ELF-1 (cell line): ENCODE data around the gene DCDC2B.
A peak's percentile ranks its signal among the peaks of the same experiment; 100 is the strongest.

Experiments used
- DNase-seq: peaks from one replicate; pipeline ENCODE4 v3.0.0-alpha.2; 2016; ENCODE audit warnings: low read depth, low spot score

The DCDC2B gene

DNA sequence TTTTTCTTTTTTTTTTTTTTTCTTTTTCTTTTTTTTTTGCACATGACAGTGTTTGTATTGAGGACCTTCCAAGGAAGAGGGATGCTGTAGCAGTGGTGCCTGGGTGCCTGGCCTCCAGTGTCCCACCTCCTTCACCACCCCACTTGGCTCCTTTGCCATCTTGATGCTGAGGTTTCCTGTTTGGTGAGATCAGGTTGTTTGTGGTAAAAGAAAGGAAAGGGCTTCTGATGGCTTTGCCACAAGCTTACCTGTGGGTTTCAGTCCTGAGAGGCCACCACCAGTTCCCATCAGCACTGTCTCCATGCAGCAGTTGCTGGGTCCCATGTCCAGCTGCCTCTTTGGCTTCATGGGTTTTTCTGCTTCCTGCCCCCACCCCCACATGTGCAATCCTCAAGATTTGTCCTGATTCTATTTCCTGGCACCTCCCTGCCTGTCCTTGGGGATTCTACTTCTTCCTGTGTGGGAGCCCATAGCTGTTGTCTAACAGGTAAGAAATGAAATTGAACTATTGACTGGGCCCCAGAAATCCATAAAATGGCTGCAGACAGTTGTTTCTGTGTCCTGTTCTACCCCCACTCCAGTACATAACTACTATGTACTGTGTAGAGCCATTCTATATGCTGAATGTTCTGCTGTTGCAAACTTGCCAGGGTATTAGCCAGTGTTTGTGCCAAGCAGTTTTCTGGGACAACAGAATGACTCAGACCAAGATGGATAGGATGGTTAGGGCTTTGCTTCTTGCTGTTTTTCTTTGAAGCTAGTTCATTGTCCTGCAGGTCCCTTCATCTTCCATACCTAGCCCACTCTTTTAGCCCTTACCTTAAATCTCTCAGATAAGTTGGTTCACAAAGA, 12.7 kb upstream of the DCDC2B start:
- no peak for DNase-seq

DNA sequence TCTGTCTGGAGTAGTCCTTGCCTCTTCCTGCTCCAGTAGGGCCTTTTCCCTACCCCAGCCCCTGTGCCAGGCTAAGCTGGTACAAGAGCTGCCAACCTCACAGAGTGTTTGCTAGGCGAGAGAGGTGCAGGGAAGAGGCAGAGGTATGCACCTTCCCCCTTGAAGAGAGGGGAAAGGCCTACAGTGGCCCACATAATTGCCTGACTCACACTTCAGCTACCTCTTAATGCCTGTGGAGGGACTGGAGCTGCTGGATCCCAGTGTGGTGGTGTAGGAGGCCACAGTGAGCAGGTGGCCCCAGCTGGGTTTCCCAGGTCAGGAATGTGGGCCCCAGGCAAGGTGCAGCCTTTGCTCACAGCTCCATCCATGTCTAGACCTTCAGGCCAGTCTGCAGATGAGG, 11.8 kb upstream of the DCDC2B start:
- peak; percentile 45 for DNase-seq

DNA sequence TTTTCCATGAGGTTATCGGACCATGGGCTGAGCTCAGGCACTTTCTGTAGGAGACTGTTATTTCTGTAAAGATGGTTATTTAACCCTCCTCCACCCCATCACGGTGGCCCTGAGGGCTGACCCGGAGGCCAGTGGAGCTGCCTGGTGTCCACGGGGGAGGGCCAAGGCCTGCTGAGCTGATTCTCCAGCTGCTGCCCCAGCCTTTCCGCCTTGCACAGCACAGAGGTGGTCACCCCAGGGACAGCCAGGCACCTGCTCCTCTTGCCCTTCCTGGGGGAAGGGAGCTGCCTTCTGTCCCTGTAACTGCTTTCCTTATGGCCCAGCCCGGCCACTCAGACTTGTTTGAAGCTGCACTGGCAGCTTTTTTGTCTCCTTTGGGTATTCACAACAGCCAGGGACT, 11.1 kb upstream of the DCDC2B start:
- no peak for DNase-seq

DNA sequence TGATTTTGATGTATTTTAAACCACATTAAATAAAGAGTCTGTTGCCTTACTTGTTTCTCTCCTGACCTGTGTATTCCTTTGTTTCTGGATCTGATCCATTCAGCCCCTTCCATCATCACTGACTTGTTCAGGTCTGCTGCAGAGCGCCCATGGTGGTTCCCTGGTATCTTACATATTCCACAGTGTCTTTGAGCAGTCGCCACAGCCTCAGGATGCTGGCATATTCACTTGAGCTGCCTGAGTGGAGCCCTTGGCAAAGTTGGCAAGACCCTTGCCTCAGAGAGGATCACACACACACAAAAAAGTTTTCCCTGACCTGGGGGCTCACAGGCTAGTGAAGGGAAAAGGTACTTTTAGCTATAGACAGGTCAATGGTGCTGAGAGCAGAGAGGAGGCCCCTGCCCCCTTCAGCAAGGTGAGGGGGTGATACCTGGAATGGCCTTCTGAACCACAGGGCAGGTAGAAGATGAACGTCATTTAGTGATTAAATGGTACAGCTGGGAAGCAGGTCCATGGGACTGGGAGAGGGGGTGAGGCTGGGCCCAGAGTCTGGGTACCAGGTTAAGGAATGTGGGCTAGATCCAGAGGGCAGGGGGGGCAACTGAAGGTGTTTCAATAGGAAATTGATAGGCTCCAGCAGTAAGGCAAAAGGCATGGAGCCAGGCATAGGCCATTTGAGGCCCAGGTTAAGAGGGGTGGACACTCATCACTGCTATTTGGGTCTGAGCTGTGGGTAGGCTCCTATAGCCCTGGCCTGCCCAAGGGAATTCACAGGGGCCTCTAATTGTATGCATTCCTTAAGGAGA, 10.4 kb upstream of the DCDC2B start:
- no peak for DNase-seq

DNA sequence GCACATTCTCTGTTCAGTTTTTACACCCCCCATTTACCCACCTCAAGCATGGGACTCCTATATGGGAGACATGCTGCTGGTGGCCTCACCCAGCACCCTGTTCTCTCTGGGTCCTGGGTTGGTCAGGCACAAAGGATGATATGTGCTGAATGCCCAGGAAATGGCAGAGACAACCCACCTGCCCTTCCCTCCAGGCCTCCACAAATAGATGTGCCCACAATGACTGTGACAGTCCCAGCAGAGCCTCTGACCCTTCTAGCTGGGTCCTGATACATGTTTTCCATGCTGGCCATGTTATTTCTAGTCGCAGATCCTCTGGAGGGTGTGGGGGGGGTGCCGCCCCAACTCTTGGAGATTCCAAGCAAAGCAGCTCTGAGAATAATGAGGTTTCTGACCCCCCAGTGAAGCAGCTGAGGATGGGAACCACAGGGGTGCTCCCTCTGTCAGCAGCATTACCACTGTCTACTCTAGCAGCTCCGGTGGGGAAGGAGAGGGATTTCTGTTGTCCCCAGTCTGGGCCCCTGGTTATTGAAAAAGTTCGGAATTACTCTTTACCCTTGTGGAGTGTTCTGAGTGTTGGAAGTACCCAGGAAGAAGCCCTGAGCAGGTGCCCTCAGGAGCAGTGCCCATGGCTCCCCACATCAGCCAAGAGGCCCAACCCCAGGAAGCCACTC, 9.7 kb upstream of the DCDC2B start:
- no peak for DNase-seq

DNA sequence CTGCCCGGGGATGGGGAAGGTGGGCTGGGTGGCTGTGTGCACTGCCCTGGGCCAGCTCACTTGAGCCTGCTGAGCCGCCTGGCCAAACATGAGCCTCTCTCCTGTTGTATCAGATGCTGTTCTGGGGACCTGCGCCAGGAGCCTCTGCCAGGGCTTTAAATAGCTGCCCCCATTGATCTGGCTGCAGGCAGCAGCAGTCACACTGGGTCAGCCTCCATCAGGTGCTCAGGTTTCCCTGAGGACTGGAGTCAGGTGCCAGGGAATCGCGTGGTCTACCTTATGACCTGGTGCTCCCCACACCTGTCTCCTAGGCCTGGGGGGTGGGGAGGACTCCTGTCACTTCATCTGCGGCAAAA, 9.2 kb upstream of the DCDC2B start:
- DNase-seq = no peak

DNA sequence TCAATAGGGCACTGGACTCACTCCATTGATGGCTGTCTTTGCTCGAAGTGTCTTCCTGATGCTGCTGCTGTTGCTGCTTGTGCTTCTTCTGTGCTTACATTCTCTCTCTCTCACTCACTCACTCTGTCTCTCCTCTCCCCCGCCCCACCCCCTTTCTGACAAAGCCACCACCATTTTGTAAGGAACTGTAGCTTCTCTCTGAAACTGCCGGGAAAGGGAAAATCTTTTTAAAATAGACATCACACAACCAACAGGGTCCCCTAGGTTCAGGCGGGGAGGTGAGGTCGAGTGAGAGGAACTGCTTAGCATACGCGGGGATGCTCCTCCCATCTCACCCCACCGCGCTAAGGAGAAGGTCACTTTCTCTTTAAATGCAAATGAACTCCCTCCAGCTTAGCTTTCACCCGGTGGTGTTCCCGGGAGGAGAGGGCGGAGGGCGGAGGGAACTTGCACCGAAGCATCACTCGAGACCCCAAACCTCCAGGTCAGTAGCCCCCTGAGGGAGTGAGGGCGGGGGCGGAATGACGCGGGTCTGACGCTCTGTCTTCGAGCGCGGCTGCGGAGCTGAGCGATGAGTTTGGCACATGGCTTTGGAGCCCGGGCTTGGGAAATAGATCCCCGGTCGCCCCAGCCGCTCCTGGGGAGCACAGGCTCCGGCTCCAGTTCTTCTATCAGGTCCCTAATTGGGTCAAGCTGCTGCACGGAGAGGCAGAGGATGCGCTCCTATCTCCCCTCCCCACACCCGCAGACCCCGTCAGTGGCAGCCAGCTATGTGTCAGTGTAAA, 8.5 kb upstream of the DCDC2B start, which contains the start of gene CCDC28B:
CCDC28B (plus strand) TSS at position 370 of the 785 bp plus-strand sequence. CDS start 1,341 bp downstream, outside the sequence.
- DNase-seq = peak; percentile 80

DNA sequence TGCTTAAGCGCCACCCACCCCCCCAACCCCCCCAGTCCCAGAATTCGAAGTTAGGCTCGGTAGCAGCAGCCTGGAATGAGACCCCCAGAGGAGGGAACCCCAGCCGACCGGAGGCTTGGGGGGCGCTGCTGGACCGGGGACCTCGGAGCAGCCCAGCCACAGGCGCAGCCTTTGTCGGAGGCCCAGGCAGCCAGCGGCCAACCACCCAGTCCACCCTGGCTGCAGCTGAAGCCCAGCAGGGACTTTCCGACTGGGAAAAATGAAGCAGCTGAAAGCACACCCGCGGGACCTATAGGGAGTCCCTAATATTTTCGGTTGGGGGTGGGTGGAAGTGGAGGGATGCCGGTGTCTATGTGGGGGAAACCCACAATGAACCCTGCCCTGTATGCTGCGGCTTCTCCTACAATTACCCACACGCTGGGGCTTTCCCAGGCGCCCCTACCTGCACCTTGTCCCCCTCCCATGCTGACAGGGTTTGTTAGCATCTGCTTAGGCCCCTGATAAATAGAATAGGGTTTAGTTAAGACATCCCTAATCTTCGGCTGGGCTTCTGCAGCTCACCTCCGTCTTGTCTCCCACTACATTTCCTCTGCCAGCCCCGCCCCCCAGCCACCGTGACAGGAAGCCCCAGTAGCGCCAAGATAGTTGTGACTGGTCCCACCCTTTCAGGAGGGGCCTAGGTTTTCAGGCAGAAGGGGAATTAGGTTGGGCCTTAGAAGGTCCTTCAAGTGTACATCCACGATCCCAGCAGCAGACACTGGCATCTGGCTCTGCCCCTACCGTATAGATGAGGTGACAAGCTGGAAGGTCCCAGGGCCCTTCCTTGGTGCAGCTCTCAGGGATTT, 7.7 kb upstream of the DCDC2B start:
- peak; percentile 73 for DNase-seq

DNA sequence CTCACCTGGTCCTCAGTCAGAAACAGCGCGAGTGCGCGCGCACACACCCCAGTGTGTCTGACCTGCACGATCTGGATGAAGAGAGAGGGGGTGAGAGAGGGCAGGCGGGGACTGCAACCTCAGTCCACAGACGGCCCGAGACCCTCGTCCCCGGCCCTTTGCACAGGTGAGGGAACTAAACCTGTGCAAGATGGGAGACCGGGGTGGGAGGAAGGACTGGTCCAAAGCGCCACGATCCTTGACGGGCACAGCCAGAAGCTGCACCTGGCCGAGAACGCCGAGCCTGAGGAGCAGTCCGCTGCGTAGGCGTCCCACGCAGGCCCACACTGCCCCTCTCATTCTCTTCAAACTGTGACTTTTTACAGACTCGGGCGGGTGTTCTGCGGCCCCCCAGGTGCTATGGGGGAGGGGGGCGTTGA, 3.9 kb upstream of the DCDC2B start:
- no peak for DNase-seq

DNA sequence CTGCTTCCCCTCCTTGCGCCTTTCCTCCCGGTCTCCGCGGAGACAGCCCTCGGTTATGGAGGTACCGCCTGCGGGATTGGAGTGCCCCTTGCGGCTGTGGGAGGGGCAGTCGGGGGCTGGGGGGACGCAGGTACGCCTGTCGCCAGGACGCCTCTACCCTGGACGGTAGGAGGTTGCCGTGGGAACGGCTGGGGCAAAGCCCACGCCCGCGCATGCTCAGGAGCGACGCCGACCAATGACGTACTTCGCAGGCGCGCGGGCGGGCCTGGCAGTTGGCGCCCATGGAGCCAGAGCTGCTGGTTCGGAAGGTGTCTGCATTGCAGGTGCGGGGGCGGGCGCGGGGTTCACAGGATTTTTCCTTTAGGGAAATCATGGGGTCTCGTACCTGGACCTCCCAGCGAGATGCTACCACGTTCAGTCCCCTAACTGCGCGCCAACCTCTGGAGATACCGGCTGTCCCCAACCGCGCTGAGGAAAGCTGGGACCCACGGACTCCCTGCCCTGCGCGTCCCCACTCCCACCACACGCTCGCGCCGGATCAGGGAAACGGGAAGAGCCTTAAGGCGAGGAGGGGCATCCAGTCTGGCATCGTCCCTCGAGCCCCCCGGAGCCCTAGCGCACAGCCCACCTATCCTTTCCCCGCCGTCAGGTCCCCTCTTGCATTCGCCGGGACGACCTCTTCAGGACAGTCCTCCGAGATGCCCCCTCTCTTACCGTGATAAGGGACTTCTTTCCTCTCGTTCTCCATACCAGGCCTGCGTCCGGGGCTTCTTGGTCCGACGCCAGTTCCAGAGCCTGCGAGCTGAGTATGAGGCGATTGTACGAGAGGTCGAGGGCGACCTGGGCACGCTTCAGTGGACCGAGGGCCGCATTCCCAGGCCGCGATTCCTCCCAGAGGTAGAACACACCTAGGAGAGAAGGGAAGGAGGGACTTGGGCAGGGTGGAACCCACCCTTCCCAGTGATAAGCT, 3.2 kb upstream of the DCDC2B start, which contains the start of gene IQCC:
IQCC (plus strand) TSS at position 271 of the 970 bp plus-strand sequence; CDS start at position 282, 11 bp downstream.
- DNase-seq = peak; percentile 92

DNA sequence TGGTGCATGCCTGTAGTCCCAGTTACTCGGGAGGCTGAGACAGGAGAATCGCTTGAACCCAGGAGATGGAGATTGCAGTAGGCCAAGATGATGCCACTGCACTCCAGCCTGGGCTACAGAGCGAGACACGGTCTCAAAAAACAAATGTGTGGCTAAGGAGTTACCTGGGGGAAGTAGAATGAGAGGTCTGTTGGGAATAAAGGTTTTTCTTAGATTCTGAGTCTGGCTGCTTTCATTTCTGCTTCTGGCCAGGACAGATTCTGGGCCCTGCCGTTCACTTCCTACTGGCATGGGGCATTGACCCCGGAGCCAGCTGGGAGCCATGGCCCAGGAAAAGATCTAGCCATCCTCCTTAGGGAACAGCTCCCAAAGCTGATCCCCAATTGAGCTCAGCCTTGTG, 420 bp upstream of the DCDC2B start:
- no peak for DNase-seq

DNA sequence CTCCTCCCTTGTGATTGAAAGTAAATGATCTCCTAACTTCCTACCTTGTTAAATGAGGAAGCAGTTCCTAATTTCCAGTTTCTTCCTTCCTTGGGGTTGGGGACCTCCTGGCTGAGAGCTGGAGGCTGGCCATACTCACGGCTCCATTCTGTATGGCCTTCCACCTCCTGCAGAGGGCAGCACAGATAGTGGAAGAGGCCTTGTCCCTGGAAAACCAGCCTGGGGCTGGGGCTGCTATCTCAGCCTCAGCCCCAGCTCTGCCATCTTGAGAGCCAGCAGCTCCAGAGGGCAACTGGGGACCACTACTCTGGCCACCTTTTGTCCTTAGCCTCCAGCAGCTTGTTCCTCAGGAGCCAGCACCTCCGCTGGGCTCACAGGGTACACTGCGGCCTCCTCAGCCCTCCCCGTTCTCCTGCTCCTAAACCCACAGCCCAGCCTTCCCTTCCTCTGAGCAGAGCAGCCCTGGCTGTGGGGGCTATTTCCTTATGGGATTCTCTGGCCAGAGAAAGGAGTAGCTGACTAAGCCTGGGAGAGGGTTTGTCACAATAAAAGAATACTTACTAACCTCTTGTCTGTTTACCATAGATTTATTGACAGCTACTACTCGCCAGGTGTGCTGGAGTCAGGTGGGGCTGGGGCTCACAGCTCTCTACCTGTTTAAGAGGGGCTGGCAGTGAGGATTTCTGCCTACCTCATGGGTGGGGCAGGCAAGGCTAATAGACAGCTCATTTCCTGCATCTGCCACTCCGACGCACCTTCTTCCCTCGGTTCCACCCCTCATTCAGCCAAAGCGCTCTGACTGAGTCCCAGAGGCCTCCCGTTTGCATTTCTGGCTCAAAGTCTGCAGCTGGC, 7.0 kb downstream of the DCDC2B start:
- DNase-seq = peak; percentile 82

DNA sequence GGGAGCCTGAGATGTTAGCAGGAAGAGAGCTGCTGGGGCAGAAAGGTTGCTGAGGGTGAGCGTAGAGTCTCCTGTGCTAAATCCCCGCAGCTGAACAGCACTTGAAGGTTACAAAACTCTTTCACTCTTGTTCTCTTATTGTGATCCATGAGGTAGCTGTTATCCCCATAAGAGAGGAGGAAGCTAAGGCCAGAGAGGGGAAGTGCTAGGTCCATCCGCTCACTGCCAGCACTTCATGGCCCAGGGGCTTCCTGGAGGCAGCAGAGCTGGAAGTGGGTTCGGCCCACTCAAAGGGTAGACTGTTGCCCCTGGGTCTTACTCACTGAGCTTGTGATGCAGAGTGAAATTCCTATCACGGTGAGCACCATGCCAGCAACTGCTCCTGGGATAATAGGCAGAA, 7.7 kb downstream of the DCDC2B start:
- DNase-seq = no peak

DNA sequence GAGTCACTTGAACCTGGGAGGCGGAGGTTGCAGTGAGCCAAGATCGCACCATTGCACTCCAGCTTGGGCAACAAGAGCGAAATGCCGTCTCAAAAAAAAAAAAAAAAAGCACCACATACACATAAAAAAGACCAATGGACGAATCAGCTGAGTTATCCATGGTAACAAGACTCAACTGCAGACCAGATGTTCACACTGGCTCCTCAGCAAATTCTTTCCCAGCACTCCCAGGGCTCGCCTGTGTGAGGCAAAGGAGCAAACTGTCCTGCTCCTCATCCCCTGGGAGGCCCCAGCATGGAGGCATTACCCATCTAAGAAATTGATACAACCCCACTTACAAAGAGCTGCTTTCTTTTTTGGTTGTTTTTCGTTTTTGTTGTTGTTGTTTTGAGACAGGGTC, 10.1 kb downstream of the DCDC2B start:
- no peak for DNase-seq

DNA sequence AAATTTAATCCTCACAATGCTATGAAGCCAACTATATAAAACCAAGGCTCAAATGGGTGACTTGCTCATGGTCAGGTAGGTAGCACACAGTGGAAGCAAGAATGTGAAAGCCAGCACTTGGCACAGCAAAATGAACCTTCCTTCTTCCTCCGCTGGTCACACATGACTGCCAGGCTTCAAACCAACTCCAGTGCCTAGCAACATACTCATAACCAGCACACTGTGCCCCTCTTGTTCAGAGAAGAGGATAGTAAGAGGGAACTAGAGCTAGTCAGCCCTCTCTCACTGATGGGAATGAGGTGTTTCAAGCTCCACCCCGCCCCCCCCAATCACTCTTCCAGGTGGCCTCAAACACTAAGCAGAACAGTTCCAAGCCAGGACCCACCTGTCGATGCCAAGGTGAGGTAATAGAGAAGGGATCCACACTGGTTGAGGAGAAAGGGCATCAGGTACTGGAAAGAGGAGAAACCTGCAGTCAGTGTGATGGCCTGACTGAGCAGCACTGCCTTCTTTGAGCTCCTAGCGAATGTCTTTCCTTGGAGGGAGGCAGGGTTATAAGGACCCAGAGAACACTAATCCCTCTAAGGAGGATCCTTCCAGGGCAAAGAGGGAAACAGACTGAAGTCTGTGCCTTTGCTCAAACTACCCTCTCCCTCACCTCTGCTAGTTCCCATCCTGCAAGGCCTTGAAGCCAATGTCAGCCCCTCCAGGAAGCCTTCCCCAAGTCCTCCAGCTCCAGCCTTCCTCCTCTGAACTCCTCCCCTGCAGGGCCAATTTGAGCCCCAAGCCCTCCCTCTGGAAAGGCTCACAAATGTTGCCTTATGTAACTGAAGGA, 12.1 kb downstream of the DCDC2B start:
- no peak for DNase-seq

DNA sequence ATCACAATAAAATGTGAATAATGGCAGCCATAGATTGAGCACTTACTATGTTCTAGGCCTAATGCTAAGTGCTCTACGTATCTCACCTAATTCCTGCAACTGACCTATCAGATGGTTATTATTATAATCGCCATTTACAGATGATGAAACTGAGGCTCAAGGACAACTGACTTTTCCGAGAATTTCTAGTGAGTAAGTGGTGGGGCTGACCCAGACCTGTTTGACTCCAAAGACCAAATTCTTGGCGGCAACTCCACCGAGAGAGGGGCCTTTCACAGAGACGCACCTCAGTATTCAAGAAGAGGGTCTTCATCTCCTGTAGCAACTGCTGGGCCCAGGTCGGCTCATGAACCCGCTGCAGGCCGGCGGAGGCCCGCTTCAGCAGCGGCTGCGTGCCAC, 12.7 kb downstream of the DCDC2B start:
- DNase-seq = no peak

DNA sequence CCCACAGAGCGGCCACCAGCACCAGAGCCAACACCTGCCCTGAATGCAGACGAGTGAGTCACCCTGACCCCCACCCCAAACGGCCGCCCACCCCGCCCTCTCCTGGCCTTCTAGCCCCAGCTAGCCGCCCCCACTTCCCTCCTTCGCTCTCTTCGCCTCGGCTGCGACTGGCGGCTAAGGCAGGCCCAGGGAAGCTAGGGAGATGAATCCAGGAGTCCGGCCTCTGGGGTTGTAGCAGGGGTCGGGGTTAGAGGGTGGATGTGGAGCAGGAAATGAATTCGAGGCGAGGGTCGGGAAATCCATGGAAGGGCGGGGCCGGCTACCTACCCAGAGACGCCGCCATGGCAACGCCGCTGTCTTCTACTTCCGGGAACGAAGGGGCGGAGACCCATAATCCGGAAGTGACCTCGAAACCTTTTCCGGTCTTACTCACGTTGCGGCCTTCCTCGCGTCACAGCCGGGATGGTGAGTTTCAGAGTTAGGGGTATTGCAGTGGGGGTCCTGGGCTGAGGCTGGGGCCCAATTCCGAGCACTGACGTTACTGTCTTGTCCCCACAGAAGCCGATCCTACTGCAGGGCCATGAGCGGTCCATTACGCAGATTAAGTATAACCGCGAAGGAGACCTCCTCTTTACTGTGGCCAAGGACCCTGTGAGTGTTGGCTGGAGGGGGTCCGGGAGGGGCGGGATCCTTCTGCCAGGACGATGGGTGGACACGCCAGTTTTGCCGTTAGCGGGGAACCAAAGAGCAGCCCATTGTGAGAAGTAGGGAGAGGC, 13.3 kb downstream of the DCDC2B start, which contains the start of the genes EIF3I and TMEM234:
EIF3I (plus strand) TSS at position 428 of the 776 bp plus-strand sequence; CDS start at position 463, 35 bp downstream.
TMEM234 (minus strand) TSS at position 374 of the 776 bp plus-strand sequence; CDS start at position 343, 31 bp downstream.
- peak; percentile 95 for DNase-seq
